HG03196 (cell line): Measurements from ENCODE around the gene UCHL5.

Source experiments
- ATAC-seq: cut with Tn5 transposase; IDR thresholded peaks from one replicate; pipeline ENCODE4 v1.9.1; 2021; ENCODE audit not compliant: unreplicated experiment

Gene UCHL5, protein sequence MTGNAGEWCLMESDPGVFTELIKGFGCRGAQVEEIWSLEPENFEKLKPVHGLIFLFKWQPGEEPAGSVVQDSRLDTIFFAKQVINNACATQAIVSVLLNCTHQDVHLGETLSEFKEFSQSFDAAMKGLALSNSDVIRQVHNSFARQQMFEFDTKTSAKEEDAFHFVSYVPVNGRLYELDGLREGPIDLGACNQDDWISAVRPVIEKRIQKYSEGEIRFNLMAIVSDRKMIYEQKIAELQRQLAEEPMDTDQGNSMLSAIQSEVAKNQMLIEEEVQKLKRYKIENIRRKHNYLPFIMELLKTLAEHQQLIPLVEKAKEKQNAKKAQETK

DNA sequence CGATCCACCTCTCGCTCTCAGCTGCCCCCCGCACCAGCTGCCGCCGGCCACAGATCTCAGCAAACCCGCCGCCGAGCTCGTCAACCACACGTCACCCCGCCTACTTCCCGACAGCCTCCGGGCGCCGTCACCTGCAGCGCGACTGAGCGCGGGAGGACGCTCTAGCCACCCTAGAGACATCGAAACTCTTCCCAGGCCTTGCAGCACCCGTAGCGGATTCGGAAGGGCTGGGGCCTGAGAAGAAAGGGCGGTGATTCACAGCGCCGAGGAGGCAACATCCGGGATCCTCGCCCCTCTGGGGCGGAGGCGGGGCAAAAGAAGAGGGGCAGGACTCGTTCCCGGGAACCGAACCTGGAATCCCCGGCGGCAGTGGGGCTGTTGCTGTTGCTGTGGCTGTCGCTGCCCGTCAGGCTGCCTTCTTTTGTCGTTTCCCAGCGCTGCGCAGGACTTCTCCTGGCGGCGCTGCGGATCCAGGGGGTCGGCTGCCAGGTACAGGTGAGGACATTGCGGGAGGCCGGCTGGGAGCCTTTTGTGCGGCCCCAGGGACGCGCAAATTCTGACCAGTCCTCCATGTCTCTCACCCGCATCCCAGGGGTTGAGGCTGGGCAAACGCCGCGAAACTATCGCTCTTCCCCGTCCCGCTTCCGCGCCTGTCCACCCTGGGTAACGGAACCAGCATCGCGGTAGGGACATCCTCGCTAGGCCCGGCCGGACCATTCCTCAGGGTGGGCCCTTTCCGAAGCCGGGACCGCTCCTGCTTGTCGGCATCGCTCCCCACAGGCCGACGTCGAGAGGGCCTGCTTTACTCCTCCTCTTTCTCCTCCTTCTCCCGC lies at the start of gene UCHL5, which contains the start of gene RO60:
TSS of gene UCHL5 (minus strand) at position 79 of the 833 bp plus-strand sequence. CDS start 100 bp downstream, outside the sequence.
TSS of gene RO60 (plus strand) at position 331 of the 833 bp plus-strand sequence. CDS start 9,443 bp downstream, outside the sequence.
- ATAC-seq, result peak; percentile 96

DNA sequence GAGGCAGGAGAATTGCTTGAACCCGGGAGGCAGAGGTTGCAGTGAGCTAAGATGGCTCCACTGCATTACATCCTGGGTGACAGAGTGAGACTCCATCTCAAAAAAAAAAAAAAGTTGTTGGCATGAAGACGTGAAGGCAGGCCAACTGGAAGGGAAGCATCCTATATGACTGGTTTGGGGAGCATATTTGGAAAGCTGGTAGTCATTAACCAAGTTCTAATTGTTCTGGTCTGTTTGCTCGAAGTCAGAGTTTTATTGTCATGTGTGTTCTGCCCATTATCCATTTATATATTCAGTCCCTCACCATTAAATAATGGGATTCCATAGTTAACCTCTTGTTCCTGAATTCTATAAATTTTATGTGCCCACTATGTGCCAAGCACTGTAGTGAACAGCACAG lies 49.3 kb upstream of the UCHL5 start:
- no peak for ATAC-seq

DNA sequence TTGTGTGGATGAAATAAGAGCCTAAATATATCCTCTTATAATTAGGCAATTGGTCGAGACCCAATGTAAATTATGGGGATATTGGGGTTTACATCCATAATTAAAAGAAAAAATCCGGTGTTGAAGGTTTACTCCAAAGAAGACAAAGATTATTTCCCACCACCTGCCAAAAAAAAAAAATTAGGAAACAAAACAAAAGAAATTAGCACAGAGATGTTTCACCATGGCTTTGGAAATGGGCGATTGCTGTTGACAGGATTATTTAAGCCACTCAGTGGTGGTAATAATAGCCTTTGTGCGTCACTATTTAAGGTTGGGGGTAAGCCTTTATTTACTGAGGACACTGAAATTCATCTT lies 46.6 kb upstream of the UCHL5 start:
- ATAC-seq, result no peak

DNA sequence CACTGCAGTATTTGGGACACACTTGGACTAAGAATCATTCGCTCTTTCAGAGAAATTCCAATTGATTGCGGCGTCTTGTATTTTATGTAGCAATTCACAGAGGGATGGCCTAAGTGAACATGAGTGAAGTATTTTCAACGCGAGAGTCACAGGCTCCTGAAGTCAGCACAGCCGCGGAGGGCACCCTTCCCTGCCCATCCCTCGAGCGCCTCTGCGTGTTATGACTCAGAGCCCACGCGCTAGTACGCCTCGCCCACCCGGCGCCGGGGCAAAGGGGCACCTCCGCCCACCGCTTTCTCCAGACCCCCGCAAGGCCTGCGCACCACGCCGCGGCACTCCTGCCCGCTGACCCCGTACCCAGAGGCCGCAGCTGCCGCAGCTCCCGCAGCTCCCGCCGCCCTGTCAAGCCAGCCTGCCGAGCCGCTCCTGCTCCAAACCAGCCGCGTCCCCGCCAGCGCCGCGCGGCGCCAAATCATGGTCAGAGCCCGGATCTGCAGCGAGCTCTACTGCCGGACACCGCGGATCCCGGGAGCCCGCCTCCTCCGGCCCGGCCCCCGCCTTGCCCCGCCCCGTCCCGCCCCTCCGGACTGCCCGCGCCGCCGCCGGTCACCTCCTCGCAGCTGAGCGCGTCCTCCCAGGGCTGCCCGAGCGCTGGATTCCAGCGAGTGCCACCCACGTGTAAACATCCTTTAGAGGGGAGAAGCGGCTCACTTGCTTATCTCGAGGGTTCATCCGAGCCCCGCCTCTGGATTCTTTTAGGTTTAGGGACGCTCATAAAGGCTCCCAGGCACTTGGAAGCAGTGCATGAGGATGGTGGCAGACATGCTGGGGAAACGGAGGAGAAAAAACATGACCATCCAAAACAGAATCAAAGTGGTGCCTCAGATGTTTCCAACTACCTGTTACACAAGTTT lies 46.0 kb upstream of the UCHL5 start, which contains the start of gene GLRX2:
TSS of gene GLRX2 (minus strand) at position 508 of the 914 bp plus-strand sequence. CDS start at position 476, 32 bp downstream.
- ATAC-seq, result peak; percentile 93

DNA sequence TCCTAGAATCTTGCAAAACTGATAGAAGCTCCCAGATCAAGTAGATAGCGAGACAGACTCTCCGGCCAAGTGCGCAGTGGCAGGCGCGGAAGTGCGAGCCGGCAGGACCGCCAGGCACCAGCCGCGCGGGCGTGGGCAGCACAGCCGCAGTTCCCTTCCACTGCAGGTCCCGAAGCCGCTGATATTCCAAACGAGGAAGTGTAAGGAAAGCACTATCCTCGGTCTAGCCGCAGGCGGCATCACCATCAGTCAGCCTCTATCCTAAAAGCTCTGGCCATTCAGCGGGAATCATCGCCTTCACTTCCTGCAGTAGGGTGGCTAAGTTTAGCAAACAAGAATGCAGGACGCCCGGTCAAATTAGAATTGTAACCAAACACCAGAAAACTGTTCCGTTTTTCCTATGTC lies 45.3 kb upstream of the UCHL5 start:
- ATAC-seq, result peak; percentile 26

DNA sequence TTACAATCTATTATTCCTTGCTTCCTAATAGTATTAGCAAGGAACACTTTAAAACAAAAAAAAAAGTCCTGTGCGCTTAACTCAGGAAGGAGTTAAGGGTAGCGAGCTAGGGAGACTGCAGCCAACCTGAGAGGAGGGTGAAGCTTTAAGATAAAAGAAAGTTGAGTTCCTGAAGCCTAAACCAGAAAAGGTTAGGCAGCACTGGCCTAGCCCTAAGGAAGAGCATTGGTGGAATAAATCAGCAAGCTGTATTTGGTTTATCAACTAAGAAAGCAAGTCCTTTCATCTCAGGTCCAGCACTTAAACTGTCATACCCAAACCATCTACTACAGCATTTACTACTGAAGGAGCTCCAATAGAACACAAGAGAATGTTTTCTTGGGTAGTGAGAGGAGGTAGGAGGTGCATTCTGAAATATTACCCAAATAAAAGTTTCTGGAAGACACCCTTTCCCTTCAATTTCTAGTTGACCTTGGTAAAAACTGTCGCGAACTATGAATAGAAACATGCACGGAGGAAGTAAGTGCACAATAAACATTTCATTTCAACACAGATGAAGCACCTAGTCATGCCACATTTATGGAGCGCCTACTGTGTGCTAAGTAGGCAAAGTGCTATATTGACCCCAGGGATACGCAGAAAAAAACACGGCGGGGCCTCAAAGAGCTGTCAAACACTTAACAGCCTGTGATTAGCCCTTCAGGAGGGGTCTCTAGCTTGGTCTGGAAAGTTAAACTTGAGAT lies 44.8 kb upstream of the UCHL5 start:
- ATAC-seq, result no peak

DNA sequence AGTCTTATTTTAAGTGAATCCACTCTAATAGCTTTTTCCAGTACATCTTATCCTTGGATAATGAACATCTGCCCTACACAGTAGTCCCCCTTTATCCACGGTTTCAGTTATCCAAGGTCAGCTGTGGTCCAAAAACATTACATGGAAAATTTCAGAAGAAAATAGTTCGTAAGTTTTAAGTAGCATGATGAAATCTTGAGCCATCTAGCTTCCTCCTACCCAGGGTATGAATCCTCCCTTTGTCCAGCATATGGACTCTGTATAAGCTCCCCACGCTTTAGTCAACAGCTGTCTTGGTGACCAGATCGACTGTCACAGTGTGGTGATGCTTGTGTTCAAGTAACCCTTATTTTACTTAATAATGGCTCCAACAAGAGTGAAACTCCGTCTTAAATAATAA lies 43.5 kb upstream of the UCHL5 start:
- no peak for ATAC-seq

DNA sequence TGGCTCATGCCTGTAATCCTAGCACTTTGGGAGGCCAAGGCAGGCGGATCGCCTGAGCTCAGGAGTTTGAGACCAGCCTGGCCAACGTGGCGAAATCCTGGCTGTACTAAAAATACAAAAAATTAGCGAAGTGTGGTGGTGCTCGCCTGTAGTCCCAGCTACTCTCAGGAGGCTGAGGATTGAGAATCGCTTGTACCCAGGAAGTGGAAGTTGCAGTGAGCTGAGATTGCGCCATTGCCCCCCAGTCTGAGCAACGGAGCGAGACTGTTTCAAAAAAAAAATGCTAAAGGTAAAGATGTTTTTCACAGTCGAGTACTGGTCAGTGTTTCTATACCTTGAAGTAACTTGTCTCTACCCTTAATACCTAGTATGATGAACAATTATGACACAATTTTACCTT lies 35.0 kb upstream of the UCHL5 start:
- no peak for ATAC-seq

- no peak for ATAC-seq
Measured at GRCh38 chr1:193090865-193091264, 31.7 kb upstream of the UCHL5 start.

DNA sequence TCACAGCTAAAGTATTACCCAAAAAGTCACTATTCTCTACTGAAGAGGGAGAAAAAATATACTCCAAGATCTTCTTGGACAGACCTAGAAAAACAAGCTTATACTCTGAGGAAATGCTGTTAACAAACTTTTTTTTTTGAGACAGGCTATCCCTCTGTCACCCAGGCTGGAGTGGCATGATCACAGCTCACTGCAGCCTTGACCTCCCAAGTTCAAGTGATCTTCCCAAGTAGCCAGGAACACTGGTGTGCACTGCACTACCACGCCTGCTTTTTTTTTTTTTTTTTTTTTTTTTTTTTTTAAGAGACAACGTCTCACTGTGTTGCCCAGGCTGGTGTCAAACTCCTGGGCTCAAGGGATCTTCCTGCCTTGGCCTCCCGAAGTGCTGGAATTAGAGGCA lies 28.7 kb upstream of the UCHL5 start:
- ATAC-seq, result no peak

GRCh38 chr1:193086342-193086741 lies 27.2 kb upstream of the UCHL5 start:
- ATAC-seq, result no peak

DNA sequence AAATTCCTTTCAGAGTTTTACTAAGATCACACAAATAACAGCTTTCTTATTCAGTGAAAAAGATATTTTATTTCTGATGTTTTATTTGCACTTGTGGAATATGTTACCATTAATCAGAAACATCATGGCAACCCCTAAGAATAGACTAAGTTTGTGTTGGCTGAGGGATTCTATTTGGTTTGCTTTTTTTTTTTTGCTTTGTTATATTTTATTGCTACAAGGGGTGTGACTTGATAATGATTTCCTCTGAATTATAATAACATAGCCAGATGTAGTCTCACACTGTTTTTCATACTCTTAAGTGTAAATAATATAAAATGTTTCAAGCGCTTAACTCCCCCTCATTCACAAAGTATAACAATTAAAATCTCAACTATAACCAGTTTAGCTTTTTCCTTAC lies 26.1 kb upstream of the UCHL5 start:
- ATAC-seq, result no peak

GRCh38 chr1:193083365-193084088 lies 24.4 kb upstream of the UCHL5 start:
- peak; percentile 89 for ATAC-seq

DNA sequence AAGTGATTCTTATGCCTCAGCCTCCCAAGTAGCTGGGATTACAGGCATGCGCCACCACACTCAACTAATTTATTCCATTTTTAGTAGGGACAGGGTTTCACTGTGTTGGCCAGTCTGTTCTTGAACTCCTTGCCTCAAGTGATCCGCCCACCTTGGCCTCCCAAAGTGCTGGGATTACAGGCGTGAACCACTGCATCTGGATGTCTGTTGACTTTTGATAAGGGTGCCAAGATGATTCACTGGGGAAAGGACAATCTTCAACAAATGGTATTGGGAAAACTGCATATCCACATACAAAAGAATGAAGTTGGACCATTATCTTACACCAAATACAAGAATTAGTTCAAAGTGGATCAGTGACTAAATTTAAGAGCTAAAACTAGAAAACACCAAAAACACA lies 20.0 kb upstream of the UCHL5 start:
- ATAC-seq, result no peak

- no peak for ATAC-seq
Measured at GRCh38 chr1:193077991-193078390, 18.8 kb upstream of the UCHL5 start.

GRCh38 chr1:193070942-193071341 lies 11.8 kb upstream of the UCHL5 start:
- ATAC-seq, result peak; percentile 49

DNA sequence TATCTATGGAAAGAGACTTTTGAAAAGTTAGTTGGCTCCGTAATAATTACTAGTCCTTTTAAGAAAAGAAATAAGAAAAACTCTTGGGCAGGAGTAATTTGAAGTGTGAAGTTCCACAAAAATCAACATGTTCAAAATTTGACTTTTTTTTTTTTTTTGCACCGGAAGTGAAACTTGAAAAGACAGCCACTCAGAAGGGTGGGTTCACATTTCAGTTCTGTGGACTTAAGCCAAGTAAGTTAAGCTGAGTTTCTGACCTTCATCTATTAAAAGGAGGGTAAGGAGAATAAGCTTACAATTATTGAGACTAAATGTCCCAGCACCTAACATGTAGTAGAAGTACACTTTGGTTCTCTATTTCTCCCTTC lies 11.2 kb upstream of the UCHL5 start:
- peak; percentile 36 for ATAC-seq

DNA sequence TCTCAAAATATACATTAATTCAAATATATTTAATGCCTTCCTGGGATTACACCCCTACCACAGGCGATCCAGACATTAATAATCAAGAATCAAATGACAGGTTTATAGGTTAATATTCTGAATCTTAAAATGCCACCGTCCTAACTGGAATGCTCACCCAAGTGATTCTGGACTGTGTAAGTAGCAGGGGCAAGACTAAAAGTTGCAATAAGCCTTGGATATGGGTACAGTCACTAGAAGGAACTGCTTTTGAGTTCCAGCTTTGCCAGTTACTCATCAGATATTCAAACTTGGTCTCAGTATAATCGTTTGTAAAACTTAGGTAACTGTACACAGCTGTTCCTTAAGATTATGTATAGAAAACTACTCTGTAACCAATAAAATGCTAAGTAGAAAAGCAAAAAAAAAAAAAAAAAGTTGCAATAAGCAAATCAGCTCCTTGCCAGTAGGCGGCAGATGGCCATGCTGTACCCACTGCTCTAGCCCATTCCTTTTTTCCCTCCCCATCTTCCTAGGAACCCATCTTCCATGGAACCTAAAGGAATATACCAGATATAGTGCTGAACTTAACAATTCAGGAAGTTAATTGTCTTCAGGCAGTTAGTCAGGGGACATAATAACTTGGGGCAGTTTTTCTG lies 10.7 kb upstream of the UCHL5 start:
- ATAC-seq, result no peak

GRCh38 chr1:193068013-193068412 lies 8.9 kb upstream of the UCHL5 start:
- ATAC-seq, result no peak
